Stimulated activated CD4-positive, alpha-beta T cell treated with anti-CD3 and anti-CD28 coated beads, Interleukin-1b, Interleukin-23, amount 100 ng/mL, for 4 hours (primary cell): ENCODE measurements around the gene SYT15.
"Not testable (repeated sequence)": the region's sequence is repeated elsewhere in the genome, so short reads cannot be mapped to it uniquely, and the experiment has no call there.

ENCODE experiments used
- DNase-seq, 2 donors: peaks; one replicate each; pipeline ENCODE4 v3.0.0-alpha.2; 2020; ENCODE audit warnings: low read depth in 2 of 2

SYT15 gene

GRCh38 chr10:46588221-46588620, 9.3 kb downstream of the SYT15 start:
- DNase-seq: not testable (repeated sequence)

DNA sequence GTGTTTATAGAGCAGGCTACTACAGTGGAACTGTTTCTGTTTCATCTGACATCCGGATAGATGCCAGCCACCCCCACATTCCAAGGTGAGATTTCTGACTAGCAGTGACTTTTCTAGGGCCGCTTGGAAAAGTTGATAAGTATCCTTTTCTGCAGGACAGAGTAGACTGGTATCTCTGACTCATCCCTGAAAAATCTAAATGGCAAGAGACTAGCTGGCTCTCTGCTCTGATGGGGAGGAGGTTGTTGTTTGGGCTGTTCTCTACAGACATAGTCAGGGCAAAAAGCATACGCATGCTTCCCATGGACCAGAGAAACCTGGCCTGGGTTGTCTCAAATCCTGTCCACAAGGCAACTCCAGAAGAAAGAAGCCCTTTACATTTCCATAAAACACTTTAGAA, 10.7 kb downstream of the SYT15 start:
- not testable (repeated sequence) for DNase-seq

DNA sequence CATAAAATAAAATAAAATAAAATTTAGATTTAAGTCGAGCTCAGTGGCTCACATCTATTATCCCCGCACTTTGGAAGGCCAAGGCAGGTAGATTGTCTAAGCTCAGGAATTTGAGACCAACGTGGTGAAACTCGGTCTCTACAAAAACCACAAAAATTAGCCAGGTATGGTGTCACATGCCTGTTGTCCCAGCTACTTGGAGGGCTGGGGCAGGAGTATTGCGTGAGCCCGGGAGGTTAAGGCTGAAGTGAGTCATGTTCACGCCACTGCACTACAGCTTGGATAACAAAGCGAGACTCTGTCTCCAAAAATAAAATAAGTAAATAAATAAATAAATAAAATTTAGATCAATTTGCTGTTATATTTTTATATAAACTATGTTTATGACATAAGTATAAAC, 12.1 kb downstream of the SYT15 start:
- not testable (repeated sequence) for DNase-seq

- DNase-seq: not testable (repeated sequence)
These were observed 14.4 kb downstream of the SYT15 start for GRCh38 chr10:46593307-46593706.

GRCh38 chr10:46594453-46595063, 15.6 kb downstream of the SYT15 start:
- not testable (repeated sequence) for DNase-seq

DNA sequence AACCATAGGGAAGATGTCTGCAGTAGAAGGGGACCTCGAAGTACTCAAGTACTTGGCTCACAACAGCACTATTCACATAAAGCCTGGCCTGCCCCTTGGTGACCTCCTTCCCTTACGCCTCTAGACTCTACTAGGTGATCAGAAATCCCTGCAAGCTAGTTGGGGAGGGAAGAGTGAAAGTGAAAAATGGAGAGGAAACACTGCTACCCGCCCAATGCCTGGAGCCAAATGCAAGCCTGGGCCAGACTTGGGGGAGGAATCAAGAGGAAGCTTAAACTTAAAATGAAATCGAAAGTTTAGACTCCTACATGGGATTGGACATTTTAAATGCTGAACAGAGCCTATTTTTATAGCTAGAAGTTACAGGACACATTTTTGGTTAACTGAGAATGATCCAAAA, 17.6 kb downstream of the SYT15 start:
- not testable (repeated sequence) for DNase-seq

GRCh38 chr10:46597616-46598246, 18.8 kb downstream of the SYT15 start:
- not testable (repeated sequence) for DNase-seq

GRCh38 chr10:46600516-46600915, 21.6 kb downstream of the SYT15 start:
- DNase-seq: not testable (repeated sequence)

DNA sequence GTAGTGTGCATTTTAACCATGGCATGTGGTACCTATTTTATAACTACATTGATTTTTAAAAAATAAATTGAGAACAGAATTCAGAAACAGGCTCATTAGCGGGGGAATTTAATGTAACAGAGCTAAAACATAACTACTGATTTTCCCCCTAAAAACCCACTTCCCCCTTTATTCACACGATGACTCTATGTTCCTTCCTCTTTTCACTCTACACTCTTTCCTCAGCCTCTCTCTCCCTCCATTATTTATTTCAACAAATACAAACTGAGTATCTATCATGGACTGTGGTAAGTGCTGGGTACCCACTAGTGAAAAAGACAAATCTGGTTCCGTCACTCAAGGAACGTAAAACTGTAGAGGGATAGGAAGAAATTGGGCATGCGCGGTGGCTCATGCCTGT, 36.6 kb downstream of the SYT15 start:
- not testable (repeated sequence) for DNase-seq

- not testable (repeated sequence) for DNase-seq
These were observed 37.3 kb downstream of the SYT15 start for GRCh38 chr10:46616227-46616626.

- DNase-seq: not testable (repeated sequence)
These were observed 38.2 kb downstream of the SYT15 start for GRCh38 chr10:46617134-46617533.

DNA sequence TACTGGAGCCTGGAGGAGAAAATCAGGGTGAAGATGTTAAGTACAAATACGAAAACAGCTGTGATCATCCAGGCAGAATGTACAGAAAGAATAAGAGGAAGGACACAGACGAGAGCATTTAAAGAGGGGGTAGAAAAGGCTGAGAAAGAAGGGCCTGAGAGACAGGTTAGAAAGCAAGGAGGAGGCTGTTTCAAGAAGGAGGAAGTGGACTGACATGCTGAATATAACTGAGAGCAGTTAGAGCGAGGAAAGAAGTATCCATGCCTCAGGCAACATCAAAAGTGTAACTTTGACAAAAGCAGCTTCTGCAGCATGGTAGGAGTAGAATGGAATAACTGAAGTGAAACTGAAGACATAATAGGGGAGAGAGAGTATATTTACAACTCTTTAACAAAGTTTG, 39.0 kb downstream of the SYT15 start:
- not testable (repeated sequence) for DNase-seq

DNA sequence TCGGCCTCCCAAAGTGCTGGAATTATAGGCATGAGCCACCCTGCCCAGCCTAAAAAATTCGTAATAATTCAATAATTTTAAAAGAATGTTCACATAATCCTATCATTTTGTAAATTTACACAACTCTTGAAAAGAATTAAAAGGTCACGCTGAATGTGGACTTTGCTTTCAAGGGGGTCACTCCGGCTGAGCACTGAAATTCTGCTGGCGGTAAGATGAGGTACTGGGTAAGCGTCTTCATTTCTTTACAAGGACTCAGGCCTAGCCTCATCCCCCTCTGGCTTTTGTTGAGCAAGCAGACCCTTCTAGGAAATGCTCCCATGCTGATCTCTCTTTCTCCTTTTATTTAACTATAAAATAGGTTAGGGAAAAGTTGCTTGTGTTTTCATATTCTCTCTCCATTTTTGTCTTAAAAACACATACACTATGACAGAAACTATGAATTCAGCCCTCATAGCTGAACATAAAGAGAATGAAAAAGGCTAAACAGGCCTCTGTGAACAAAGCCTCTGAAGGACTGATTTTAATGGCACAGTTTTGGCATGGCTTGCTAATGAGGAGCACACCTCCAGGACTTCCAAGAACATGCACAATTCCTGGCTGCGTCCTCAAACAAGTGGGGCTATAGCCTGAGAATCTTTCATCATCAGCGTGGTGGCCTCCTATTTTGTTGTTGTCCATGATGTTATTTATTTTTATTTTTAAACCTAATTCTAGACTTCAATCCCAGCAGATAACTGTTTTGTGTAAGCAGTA, 45.1 kb downstream of the SYT15 start:
- DNase-seq: not testable (repeated sequence)

DNA sequence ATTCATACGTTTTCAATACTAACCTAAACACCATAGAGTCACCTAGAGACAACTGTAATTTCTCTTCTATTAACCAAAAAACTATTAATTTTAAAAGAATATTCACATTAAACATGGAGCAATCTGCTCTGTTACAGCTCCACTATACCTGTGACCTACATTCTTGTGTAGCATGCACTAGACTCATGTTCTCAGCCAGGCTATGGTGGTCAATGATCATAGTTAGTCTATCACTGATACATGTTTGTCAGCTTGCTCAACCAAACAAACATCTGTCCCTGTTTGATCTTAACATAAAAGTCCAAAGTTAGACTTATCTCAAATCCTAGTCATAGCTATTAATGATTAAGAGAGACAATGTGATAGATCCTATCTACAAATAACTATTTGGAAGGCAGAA, 50.9 kb downstream of the SYT15 start:
- not testable (repeated sequence) for DNase-seq

- DNase-seq: not testable (repeated sequence)
These were observed 51.9 kb downstream of the SYT15 start for GRCh38 chr10:46630816-46631215.

DNA sequence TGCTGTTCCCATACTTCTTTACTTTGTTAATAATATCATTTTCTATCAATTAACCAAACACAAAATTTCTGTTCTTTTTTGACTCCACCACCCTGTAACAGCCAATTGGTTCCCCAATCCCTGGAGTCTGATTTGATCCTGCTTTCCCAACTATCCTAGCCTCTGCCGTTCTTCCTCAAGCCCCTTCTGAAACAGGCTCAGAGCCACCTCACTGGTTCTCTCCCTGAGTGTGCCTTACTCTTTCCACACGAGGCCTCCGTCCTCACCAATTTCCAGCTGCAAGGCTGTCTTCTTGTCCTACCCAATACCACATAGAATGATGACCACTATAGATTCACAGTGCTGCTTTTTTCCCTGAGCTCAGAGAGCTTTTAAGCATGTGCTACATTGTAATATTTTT, 52.8 kb downstream of the SYT15 start:
- not testable (repeated sequence) for DNase-seq

GRCh38 chr10:46634698-46635097, 55.8 kb downstream of the SYT15 start:
- DNase-seq: not testable (repeated sequence)

GRCh38 chr10:46635364-46635959, 56.5 kb downstream of the SYT15 start:
- not testable (repeated sequence) for DNase-seq

DNA sequence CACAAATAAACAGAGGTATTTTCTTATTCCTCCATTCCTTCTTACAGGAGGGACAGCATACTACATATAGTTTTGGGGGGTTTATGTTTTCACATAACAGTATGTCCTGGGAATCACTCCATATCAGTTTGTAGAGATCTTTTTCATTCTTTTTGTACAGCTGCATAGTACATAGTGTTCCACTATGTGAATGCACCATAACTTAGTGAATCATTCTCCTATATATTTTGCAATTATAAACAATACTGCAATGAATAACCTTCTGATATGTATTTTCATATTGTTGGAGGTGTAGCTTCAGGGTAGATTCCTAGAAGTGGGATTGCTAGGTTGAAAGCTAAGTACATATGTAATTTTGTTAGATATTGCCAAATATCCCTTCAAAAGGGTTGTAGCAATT, 61.1 kb downstream of the SYT15 start:
- DNase-seq: not testable (repeated sequence)
